GM19372 (cell line): ENCODE data around the gene RERE.

Experiments used
- ATAC-seq: cut with Tn5 transposase; IDR thresholded peaks from one replicate; pipeline ENCODE4 v1.9.1; 2021; ENCODE audit warnings: mild to moderate bottlenecking, low read depth, moderate library complexity; ENCODE audit not compliant: unreplicated experiment

RERE gene

DNA sequence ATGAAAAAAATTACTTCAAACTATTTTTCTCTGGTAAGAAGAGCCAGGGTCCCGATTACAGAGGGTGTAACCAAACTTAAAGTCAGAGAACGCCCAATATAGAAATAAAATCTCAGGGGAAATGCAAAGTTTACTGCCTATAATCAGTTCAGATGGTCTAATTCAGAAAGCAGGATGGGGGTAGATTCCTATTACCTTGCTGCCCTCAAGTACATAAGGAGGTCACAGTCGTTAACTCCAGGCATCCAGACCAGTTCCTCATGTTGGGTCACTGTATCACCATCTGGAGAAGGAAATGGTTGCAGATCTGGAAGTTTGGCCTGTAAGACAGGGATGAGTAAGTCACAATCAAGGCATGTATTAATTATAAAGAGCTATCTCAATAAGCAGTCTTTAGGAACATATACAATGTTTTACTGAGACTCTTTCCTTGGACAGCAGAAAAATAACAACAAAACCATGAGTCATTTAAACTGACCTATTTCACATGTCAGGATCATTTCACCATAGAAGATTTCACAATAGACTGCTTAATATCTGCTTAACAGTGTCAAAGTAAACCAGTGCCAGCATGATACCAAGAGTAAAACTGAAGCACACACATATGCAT lies 320.1 kb downstream of the RERE start:
- no peak for ATAC-seq

DNA sequence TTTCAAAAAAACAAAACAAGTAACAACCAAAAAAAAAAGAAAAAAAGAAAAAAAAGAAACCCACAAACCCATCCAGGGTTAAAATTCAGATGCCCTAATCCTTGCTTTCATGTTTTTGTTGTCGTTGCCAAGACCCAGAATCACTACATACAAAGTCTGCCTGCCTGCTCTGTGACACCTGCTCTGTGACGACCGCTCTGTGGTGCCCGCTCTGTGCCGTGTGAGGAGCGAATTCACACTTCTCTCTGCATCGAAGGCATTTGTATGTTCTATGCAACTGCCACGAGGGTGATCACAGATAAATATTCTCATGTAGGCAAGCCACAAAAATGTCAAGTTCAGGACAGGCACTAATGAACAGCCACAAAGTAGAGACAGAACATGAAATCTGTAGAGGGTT lies 321.0 kb downstream of the RERE start:
- ATAC-seq: no peak

DNA sequence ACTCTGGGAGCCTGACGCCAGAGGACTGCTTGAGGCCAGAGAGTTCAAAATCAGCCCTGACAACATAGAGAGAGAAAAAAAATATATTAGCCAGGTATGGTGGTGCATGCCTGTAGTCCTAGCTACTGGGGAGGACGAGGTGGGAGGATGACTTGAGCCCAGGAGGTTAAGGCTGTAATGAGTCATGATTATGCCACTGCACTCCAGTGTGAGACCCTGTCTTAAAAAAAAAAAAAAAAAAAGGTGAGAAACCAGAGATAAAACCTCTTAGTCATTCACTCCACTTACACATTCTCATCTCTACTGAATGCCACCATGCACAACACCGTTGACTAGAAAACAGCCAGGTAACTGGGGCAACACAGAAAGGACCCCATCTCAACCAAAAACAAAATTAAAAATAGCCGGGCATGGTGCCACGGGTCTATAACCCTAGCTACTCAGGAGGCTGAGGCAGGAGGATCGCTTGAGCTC lies 321.5 kb downstream of the RERE start:
- no peak for ATAC-seq

DNA sequence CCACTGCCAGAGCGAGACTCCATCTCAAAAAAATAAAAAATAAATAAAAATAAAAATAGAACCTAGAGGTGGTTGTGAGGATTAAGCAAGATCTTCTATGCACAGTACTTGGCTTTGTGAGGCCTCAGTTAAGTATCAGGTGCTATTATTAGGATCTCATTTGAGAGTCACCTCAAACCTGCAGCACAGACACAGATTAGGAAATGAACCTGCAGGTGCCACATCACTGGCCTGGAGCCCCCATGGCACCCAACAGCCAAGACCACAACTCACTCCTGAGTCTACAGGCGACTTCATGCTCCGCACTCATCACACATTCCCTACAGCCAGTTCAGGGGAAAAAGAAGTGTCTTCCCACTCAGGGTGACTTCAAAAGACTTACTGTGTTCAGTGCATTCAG lies 322.8 kb downstream of the RERE start:
- ATAC-seq: no peak

DNA sequence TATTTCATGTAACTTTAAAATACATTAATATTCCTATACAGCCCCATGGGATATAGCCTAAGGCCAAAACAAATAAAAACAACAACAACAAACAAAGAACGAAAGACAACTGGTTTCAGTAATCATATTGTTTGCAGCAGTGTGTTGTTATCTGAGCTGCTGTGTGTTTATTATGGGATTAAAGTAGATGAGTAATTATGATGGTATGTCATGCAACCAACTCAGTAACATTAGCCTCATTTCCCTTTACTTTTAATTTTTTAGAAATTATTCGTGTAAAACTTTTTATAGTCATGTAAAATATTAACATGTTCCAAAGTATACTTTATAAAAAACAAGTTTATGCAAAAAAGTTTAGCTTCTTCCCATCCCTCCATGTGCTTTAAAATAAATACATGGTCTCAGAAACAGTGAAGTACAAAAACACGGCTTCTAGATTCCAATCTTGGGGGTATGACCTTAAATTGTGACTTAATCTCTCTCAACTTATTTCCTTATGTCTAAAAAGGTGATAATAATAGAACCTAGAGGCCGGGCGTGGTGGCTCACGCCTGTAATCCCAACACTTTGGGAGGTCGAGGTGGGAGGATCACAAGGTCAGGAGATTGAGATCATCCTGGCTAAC lies 323.4 kb downstream of the RERE start:
- no peak for ATAC-seq

DNA sequence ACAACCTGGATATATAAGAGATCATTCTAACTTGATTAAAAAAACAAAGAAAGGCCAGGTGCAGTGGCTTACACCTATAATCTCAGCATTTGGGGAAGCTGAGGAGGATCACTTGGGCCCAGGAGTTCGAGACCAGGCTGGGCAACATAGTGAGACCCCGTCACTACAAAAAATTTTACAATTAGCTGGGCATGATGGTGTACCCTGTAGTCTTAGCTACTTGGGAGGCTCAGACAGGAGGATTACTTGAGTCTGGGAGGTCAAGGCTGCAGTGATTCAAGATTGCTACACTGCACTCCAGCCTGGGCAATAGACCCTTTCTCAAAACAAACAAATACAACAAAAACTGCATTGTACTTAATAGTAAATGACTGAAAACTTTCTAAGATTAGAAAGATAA lies 330.2 kb downstream of the RERE start:
- no peak for ATAC-seq

DNA sequence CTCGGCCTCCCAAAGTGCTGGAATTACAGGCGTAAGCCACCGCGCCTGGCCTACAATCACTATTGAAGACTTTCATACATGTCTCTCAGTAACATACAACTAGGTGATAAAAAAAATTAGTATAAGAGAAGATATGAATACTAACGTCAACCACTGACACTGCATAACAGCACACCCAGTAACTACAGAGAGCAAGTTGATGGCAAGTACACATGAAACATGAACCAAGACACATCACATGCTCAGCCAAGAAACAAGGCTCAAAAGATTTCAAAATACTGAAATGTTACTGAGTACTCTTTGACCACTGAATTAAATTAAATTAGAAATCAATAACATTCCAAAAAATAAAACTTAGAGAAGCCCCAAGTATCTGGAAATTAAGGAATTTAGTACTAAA lies 331.4 kb downstream of the RERE start:
- no peak for ATAC-seq

DNA sequence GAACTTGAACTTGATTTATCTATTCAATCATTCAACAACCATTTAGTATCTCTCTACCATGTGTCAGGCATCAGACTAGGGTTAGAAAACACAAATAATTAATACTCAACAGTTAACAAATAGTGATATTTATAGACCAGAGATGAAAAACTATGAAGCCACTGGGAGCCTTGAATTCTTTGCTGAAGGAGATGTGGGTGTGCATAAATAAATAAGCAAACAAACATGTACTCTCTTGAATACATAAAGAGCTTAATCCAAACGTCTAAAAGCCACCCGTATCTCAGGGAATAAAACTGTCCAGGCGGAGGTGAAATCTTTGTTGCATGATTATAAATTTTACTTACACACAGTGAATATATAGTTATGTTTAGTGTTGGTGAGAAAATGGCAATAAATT lies 333.9 kb downstream of the RERE start:
- ATAC-seq: no peak

DNA sequence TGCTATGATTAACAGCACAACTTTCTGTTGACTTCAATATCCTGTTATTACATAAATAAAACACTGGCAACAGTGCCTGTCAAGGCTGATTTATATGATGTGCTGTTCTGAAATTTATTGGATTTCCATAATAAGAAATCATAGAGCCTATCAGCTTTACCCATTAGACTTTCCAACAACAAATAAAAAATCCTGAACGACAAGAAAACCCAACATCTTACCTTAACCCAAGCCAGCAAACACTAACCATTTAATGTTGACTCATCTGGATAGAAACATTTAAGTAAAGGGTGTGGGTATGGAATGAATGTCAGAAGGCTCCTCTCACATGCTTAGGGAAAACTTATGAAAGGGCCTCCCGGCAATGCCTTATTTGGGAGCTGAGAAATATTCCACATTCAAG lies 334.5 kb downstream of the RERE start:
- no peak for ATAC-seq

DNA sequence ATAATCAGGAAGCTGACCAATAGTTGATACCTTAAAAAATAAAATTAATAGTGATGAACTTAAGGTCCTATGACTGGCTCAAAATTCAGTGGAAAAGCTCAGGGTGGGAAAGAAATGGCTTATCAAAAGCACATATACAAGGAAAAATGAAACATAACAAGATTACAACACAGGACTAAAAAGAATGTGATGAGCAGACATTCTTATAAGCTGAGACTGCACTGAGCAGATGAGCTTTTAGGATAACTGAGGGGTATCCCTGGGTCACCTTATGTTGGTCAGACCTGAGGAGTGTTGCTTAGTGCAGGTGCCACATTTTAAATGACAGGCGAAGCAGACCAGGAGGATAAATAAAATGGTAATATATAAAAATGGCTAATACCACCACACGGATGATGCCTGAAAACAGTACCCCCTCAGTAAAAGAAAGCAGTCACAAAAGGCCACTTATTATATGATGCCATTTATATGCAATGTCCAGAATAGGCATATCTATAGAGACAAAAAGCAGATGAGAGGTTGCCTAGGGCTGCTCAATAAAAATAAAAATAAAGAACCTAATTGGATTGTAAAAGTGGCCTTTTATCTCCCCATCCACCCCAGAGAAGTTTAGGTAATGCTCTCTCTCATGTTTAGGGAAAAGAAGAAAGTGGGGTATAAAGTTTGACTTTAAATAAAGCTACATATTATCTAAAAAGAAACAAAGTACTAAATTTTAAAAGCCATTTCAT lies 335.6 kb downstream of the RERE start:
- no peak for ATAC-seq

DNA sequence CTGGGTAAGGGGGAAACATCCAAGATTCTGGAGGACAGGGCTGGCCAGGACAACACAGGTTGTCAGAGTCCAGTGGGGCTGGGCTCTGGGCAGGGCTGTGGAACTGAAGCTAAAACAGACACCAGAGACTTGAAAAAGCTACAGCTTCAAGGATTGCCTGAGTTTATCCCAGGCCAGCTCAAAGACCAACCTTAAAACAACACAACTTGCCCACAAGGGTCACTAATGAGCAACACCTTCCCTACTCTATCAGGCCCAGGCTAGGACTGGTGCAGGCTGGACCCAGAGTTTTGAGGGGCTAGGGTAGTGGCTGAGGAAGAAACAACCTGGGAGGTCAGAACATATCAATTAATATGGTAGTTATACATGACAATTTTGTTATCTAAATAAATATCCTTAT lies 338.9 kb downstream of the RERE start:
- no peak for ATAC-seq

DNA sequence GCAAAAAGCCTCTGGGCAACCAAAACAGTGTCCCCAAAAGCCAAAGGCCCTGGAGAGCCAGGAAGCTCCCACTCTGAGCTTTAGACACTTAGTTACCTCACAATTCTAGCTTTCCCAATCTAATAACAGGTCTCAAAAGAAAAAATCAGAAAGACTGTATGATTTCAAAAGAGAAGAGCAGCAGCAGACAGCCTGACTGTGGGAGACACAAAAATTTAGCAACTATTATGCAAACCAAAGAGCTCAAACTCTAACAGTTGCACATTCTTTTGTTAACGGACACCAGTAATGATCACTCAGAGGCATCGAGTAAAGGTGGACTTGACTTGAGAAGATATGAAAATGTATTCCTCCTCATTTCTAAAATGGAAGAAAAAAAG lies 339.5 kb downstream of the RERE start:
- ATAC-seq: no peak

DNA sequence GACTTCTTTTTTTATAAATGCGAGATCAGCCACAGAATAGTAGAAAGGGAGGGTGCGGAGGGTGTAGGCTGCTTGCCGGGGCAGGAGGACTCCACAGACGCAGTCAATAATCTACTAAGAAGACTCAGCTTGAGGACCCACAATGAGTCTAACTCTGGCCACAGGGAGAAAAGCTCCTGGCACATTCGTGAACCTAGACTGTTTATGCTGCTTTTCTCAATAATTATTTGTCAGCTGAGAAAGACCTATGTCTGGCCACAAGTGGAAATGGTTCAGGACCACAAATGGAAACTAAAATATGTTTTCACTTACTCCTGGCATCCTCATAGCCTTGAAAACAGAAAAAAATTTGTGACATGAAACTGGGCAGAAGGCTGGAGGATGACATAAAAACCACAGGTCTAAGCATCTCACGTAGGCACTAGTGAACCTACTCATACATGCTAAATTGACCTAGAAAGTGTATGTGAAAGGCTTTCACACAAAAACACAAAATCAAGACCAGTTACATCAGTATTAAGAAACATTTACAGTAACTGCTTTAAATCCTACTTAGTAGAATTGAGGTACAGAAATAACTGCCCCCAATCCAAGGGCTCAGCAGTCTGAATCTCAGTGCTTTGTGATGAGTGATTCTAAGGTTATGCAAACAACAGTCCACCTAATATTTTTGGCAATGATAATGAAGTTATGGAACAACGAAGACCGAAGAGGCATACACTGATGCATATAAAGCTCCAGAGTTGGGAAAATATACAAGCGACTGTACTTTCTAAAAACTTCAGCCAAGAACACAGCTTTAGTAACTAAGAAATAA lies 340.1 kb downstream of the RERE start:
- peak; percentile 63 for ATAC-seq

DNA sequence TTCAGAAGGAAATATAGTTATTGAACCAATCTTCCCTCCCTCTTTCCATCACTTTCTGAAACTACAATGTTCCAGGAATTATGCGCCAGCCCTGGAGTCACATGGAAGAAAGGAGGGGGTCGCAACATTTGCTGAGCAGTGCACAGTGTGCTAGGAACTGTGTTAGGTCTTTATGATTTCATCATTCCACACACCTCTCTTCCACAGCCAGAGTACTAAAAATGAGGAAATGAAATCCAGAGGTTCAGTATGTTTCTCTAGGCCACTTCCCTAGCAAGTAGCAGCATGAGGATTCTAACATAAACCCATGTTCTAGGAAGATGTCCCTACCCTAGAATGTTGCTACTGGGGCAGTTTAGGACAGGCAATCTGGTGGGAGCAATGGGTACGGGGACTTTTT lies 341.4 kb downstream of the RERE start:
- ATAC-seq: no peak

DNA sequence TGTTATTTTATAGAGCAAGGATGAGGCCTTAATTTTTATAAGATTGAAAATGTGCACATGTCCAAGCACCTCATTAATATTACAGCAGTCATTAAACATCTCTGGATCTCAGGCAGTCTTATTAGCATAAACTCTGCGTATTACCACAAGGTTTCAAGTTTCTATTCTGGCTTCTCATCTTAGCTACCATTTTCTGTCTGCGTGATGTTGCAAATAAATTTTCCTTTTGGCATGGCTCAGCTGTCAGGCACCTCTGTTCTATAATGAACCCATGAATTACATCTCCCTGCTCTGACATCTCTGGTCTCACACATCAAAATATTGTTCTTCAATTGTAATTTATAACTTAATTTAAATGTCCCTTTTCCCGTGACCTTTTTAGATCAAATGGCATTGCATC lies 343.1 kb downstream of the RERE start:
- no peak for ATAC-seq

DNA sequence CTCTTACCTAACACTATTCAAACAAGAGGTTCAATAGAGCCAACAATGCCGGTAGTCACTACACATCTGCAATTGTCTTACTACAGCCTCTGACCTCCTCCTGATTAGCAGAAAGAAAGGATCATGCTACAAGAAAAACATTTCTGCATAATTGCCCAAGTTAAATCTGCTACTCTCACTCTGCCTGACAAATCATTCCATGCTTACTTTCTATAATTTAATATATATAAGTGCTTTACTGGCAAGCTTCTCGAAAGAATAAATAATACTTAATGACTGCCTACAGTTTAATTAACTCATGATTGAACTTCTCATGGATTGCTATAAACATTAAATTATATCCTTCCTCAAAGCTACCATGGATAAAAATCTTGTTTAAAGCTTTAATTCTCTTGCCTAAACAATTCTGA lies 343.5 kb downstream of the RERE start:
- ATAC-seq: no peak

DNA sequence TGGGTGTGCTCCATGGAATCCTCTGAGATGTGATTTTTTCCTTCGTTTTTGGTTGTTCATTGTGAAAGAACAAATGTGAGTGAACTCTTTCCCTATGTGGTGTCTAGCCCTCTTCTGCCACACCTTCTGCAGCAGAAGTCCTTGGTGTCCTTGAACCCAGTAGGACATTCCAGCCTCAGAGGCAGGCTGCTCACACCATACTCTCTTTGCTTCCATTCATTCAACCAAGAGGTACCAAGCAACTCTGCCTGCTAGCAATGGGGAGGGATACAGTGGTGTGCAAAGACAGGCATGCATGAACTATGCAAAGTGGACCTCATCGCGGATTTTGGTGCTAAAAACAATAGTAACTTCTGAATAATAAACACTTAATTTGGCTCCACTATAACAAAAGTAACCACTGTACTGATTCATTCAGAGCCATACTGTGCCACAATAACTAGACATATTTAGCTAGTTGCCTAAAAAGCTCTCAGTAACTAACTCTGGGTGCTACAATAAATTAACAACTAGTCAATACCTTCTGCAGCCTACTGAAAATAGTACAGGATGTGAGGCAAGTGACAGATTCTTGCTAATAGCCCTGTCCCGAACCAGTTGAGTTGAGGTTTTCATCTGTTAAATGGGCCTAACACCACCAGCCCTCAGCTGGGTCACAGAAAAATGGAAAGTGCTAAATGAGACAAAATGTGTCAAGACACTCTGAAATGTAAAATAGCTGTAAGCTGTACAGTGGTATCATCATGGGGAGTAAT lies 344.1 kb downstream of the RERE start:
- no peak for ATAC-seq

DNA sequence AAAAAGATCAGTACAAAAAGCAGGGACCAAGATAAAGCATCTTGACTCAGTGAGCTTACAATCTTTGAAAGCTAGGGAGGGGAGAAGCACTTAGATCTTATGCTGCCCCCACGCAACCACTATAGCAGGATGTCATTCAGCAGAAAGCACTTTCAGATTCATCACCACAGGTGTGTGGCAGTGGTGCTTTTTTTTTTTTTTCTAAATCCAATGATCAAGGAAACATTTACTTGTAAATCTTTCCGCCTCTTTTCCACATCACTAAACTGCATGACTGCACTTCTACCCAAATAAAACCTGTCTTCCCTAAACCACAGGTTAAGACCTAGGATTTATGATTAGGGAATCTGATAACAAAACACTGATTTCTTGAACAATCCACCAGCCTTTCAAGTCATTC lies 344.8 kb downstream of the RERE start:
- ATAC-seq: no peak

DNA sequence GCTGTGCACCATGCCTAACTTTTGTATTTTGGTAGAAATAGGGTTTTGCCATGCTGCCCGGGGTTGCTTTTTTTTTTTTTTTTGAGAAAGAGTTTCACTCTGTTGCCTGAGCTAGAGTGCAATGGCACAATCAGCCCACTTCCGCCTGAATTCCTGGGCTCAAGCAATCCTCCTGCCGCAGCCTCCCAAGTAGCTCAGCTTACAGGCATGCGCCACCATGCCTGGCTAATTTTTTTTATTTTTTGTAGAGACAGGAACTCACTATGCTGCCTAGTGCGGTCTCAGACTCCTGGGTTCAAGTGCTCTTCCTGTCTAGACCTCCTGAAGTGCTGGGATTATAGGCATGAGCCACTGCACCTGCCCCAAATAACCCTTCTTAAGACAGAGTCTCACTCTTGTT lies 346.0 kb downstream of the RERE start:
- no peak for ATAC-seq

DNA sequence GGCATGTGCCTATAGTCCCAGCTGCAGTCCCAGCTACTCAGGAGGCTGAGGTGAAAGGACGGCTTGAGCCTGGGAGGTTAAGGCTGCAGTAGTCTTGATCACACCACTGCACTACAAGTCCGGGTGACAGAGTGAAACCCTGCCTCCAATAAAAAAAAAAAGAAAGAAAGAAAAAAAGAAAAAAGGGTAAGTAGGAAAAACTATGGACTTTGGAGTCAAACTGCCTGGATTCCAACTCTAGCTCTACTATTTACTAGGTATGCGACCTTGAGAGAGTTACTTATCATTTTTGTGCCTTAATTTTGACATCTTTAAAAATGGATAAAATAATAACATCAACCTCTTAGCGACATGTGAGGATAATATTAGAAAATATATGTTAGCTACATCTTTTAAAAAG lies 348.7 kb downstream of the RERE start:
- no peak for ATAC-seq
